Tibial nerve (tissue), 4 donors: ENCODE data around the gene AEBP2. TPM values are rescaled to one million over a fixed set of nuclear protein-coding genes. Genes with fewer than 3 reads are reported as not detected.
"Not testable (repeated sequence)": the region's sequence is repeated elsewhere in the genome, so short reads cannot be mapped to it uniquely, and the experiment has no call there.

Experiments
- DNase-seq, 2 donors: peaks; one replicate each; pipeline ENCODE4 v3.0.0-alpha.2; 2019; ENCODE audit warnings: low spot score in 2 of 2
- H3K27ac ChIP-seq, 4 donors: fragments of 200-600 bp; sonication (generic) in 3 of 4; one replicate each; pipeline ENCODE4 v1.5.1; 2017 to 2019; ENCODE audit warnings: mild to moderate bottlenecking in 1 of 4
- H3K27me3 ChIP-seq, 2 donors: fragments of 200-600 bp; sonication (generic) in 1 of 2; one replicate each; pipeline versions ENCODE4 v1.5.1 to v1.6.0; 2017 to 2019
- H3K36me3 ChIP-seq, 3 donors: fragments of 200-600 bp; sonication (generic); one replicate each; pipeline ENCODE4 v1.5.1; 2018 to 2019
- H3K4me1 ChIP-seq, 4 donors: fragments of 200-600 bp; sonication (generic) in 3 of 4; one replicate each; pipeline ENCODE4 v1.5.1; 2017 to 2019
- H3K4me3 ChIP-seq, 4 donors: fragments of 200-600 bp; sonication (generic) in 3 of 4; one replicate each; pipeline ENCODE4 v1.5.1; 2017 to 2019; ENCODE audit warnings: mild to moderate bottlenecking in 1 of 4, moderate library complexity in 1 of 4
- H3K9me3 ChIP-seq, 4 donors: fragments of 200-600 bp; sonication (generic) in 3 of 4; one replicate each; pipeline ENCODE4 v1.5.1; 2017 to 2019
- EP300 ChIP-seq, 2 donors: sonication (generic); formaldehyde crosslinking; IDR thresholded peaks; one replicate each; pipeline ENCODE4 v1.6.1; 2017; ENCODE audit warnings: antibody characterized with exemption in 2 of 2, mild to moderate bottlenecking in 1 of 2
- POLR2A ChIP-seq, 2 donors: fragments of 450-650 bp; IDR thresholded peaks; one replicate each; pipeline ENCODE4 v1.6.1; 2017; ENCODE audit warnings: antibody characterized with exemption in 2 of 2, mild to moderate bottlenecking in 2 of 2, moderate library complexity in 2 of 2
- WGBS, 2 donors: methylation state at CpG; one replicate each; pipeline ENCODE4 v1.1.5; 2018; 5-methylcytosine and 5-hydroxymethylcytosine counted together
- total RNA-seq, 4 donors: library from RNA; depleted of rRNA; stranded (reverse); fragments of >200 nt; gene quantifications; one replicate each; pipeline ENCODE4 v1.1.0, GENCODE V29; 2016
- TF ChIP-seq, protein P1 (sequence below), 5 experiments: fragments of 200-600 bp in 3 of 5; fragments of 450-650 bp in 2 of 5; sonication (generic) in 3 of 5; IDR thresholded peaks; one replicate each; pipeline ENCODE4 v1.5.1; 2016 to 2019; ENCODE audit warnings: antibody characterized with exemption in 5 of 5, mild to moderate bottlenecking in 3 of 5, moderate library complexity in 2 of 5

Gene AEBP2
- total RNA-seq, 4 donors from 2014 or later = 35.7 to 55.9 (median 45.7) TPM

DNA sequence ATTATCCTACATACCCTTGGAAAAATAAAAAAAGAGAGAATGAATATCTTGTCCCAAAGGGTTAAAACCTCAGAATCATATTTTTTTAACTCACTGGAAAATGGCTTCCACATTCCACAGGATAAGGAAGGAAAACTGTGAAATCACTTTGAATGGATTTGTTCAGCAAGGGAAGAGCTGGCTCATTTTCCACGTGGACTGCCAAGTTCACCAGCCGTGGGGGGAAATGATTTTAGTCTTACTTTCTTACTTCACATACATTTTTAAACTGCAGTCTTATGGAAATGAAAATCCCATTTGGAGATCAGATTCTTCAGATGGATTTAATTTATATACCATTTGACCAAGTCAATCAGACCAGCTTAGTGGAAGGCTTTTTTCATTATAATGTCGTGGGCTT is 29.9 kb upstream of the AEBP2 start:
- 7% methylated on average over 3 of the region's 3 CpGs for WGBS, 2 donors
- no peak overlapping the region for H3K27ac ChIP-seq
- no peak overlapping the region for H3K4me3 ChIP-seq
- no peaks in the 10 kb centered on the region for H3K27me3 ChIP-seq
- TF ChIP-seq POLR2A (IDR thresholded peaks at IDR 0.05) = no peak
- no peak for TF ChIP-seq EP300 (IDR thresholded peaks at IDR 0.05)
- TF ChIP-seq, protein P1, sequence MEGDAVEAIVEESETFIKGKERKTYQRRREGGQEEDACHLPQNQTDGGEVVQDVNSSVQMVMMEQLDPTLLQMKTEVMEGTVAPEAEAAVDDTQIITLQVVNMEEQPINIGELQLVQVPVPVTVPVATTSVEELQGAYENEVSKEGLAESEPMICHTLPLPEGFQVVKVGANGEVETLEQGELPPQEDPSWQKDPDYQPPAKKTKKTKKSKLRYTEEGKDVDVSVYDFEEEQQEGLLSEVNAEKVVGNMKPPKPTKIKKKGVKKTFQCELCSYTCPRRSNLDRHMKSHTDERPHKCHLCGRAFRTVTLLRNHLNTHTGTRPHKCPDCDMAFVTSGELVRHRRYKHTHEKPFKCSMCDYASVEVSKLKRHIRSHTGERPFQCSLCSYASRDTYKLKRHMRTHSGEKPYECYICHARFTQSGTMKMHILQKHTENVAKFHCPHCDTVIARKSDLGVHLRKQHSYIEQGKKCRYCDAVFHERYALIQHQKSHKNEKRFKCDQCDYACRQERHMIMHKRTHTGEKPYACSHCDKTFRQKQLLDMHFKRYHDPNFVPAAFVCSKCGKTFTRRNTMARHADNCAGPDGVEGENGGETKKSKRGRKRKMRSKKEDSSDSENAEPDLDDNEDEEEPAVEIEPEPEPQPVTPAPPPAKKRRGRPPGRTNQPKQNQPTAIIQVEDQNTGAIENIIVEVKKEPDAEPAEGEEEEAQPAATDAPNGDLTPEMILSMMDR (IDR thresholded peaks at IDR 0.05) = no peak
- peaks cover 0 to 7% (median 0%) of the 10 kb centered on the region in 4 donors for H3K4me1 ChIP-seq
- H3K9me3 ChIP-seq = no peaks in the 10 kb centered on the region
- DNase-seq = no peak
- H3K36me3 ChIP-seq = no peaks in the 10 kb centered on the region

DNA sequence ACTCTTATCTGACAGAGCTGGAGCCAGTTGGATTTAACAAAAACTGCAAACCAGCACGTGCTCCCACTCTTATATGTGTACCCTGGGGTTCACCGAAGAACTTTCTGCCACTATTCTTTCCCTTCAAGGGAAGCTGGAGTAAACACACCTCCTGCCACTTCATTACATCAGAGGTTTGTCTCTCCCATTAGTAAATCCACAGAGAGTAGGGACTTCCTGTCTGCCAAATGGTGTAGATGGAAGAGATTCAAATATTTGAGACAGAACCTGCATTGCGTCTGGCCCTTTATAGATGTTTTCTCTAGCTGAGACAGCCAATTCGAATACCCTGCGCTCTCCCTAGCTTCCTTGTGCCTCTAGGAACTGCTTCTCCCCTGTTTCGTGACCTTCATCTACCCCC is 29.1 kb upstream of the AEBP2 start:
- 54 to 56% methylated on average over 6 of the region's 6 CpGs for WGBS, 2 donors
- Histone ChIP-seq H3K27ac (no peak overlapping the region), H3K27me3 (no peaks in the 10 kb centered on the region), H3K36me3 (no peaks in the 10 kb centered on the region), H3K9me3 (no peaks in the 10 kb centered on the region), H3K4me1 (peaks cover 0 to 7% (median 0%) of the 10 kb centered on the region in 4 donors), H3K4me3 (no peak overlapping the region)
- no peak for DNase-seq
- TF ChIP-seq POLR2A (IDR thresholded peaks at IDR 0.05) (no peak), EP300 (IDR thresholded peaks at IDR 0.05) (no peak)
- TF ChIP-seq, protein P1 (IDR thresholded peaks at IDR 0.05) = no peak

DNA sequence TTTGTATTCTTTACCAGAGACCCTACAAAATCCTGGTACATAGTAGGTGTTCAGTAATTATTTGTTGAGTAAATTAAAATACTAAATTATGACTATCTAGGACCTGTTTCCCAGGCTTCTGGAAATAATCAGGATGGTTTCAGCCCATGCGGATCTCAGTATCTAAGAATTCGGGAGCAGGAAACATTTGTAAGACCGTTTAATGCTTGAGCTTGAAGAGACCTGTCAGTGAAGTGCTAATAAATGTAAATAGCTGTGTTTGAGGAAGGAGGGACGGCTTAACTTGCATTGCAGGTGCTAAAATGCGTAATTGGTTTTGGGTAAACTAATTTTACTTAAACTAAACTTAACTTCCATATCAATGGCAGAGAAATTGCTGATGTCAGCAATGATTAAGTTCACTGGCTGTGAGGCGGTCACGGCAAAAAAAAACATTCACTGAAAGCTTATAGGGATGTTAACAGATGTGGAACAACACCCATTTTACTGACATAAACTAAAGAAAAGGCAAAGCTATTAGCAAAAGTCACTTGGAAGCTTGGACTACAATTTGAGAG is 28.6 kb upstream of the AEBP2 start:
- TF ChIP-seq POLR2A (IDR thresholded peaks at IDR 0.05) (no peak), EP300 (IDR thresholded peaks at IDR 0.05) (no peak)
- TF ChIP-seq, protein P1 (IDR thresholded peaks at IDR 0.05) = no peak
- no peak overlapping the region for H3K4me3 ChIP-seq
- no peaks in the 10 kb centered on the region for H3K27me3 ChIP-seq
- no peak for DNase-seq
- 59 to 64% methylated on average over 7 of the region's 7 CpGs for WGBS, 2 donors
- no peaks in the 10 kb centered on the region for H3K36me3 ChIP-seq
- no peak overlapping the region for H3K27ac ChIP-seq
- H3K4me1 ChIP-seq = peaks cover 0 to 7% (median 0%) of the 10 kb centered on the region in 4 donors
- H3K9me3 ChIP-seq = no peaks in the 10 kb centered on the region

DNA sequence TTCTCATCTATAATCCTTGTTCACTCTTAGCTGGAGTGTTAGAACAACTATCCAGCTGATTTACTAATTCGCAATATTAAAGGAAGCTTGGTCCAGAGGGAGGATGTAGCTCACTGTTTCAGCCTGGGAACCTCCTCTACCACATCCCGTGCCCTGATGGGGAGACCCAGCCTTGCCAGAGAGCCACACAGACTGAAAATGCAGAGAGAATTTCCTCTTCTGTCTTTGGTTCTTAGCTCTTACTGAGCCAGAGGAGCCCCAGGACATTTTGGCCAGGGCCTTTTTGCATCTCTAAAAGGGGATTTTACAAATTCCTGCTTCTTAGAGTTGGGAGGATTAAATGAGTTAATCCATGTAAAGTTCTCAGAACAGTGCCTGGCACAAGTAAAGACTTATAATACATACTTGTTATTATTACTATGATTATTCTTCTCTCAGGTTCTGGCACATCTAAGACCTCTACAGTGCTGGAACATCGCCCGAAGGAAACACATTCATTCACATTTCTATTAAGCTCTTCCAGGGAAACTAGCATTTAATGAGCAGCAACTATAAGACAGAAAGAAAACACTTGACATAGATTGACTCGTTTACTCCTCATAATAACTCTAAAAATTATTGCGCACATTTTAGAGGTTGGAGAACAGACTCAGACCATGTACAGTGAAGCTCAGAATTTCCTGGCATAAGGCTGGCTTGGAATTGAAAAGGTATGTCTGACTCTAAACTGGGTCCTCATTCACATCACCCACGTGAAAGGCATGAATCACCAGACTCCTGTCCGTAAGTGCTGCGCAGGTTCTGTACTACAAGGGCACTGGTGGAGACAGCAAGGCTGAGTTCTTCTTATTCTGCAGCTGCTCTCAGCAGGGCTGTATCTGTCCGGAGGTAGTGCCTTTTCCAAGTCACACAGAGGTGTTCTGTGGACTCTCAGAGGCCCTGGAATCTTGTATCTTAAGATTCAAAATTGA is 27.8 kb upstream of the AEBP2 start:
- H3K27me3 ChIP-seq = no peaks in the 10 kb centered on the region
- H3K27ac ChIP-seq = no peak overlapping the region
- 84 to 89% methylated on average over 10 of the region's 10 CpGs for WGBS, 2 donors
- no peak for TF ChIP-seq POLR2A (IDR thresholded peaks at IDR 0.05)
- TF ChIP-seq, protein P1 (IDR thresholded peaks at IDR 0.05) = no peak
- no peak for TF ChIP-seq EP300 (IDR thresholded peaks at IDR 0.05)
- no peaks in the 10 kb centered on the region for H3K36me3 ChIP-seq
- H3K4me3 ChIP-seq = no peak overlapping the region
- H3K9me3 ChIP-seq = no peaks in the 10 kb centered on the region
- no peak for DNase-seq
- peaks cover 0 to 7% (median 0%) of the 10 kb centered on the region in 4 donors for H3K4me1 ChIP-seq

DNA sequence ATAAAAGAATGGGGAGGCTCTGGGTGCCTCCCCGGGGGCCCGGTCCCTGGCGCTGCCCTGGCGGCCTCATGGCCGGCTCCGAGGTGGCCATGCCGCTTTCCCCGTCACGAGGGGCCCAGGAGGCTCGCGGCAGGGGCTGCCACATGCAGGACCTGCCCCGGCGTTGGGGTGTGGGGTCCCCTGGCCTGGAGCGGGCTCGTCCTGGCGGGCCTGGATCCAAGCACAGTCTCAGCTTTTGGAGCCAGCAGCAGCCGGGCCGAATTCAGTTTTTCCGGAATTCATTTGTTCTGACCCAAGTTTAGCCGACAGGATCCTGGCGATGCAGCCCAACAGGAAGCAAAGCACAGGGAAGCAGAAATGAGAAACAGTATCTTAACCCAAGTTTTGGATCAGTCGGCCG is 26.4 kb upstream of the AEBP2 start:
- no peaks in the 10 kb centered on the region for H3K27me3 ChIP-seq
- no peak overlapping the region for H3K27ac ChIP-seq
- H3K4me3 ChIP-seq = no peak overlapping the region
- no peaks in the 10 kb centered on the region for H3K36me3 ChIP-seq
- no peak for DNase-seq
- H3K9me3 ChIP-seq = no peaks in the 10 kb centered on the region
- TF ChIP-seq EP300 (IDR thresholded peaks at IDR 0.05) (no peak), POLR2A (IDR thresholded peaks at IDR 0.05) (no peak)
- TF ChIP-seq, protein P1 (IDR thresholded peaks at IDR 0.05) = no peak
- 83 to 84% methylated on average over 23 of the region's 23 CpGs for WGBS, 2 donors
- H3K4me1 ChIP-seq = peaks cover 0 to 7% (median 0%) of the 10 kb centered on the region in 4 donors

DNA sequence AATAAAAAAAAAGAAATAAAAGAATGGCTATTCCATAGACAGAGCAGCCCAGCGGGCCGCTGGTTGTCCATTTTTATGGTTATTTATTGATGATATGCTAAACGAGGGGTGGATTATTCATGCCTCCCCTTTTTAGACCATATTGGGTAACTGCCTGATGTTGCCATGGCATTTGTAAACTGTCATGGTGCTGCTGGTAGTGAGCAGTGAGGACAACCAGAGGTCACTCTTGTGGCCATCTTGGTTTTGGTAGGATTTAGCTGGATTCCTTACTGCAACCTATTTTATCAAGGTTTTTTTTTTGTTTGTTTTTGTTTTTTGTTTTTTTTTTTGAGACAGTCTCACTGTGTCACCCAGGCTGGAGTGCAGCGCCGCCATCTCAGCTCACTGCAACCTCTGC is 25.7 kb upstream of the AEBP2 start:
- not testable (repeated sequence) for H3K4me3 ChIP-seq, DNase-seq, H3K4me1 ChIP-seq, H3K27ac ChIP-seq, H3K9me3 ChIP-seq, H3K36me3 ChIP-seq, H3K27me3 ChIP-seq
- WGBS, 2 donors = 95 to 99% methylated on average over 5 of the region's 5 CpGs
